HepG2 (cell line): ENCODE measurements around the gene DSG2. TPM values are rescaled to one million over a fixed set of nuclear protein-coding genes. Genes with fewer than 3 reads are reported as not detected.

Source experiments
- ELF3 ChIP-seq: IDR thresholded peaks from 2 replicates; pipeline ENCODE4 v1.6.1; 2016; ENCODE audit warnings: missing genetic modification reagents, missing compliant biosample characterization
- FOSL2 ChIP-seq: sonication (generic); formaldehyde crosslinking; IDR thresholded peaks from 2 replicates; pipeline ENCODE4 v1.4.0; 2020; ENCODE audit warnings: missing genetic modification reagents
- MEIS1 ChIP-seq: sonication (generic); formaldehyde crosslinking; IDR thresholded peaks from 2 replicates; pipeline ENCODE4 v1.9.0; 2021; ENCODE audit warnings: mild to moderate bottlenecking, missing genetic modification reagents, moderate library complexity, borderline replicate concordance
- SNAI1 ChIP-seq: sonication (generic); formaldehyde crosslinking; IDR thresholded peaks from 2 replicates; pipeline ENCODE4 v1.5.0; 2020; ENCODE audit warnings: mild to moderate bottlenecking, missing genetic modification reagents, borderline replicate concordance
- TMF1 ChIP-seq: sonication (generic); formaldehyde crosslinking; IDR thresholded peaks from 2 replicates; pipeline ENCODE4 v1.8.1; 2022; ENCODE audit warnings: low read depth, missing genetic modification reagents
- ZKSCAN8 ChIP-seq: IDR thresholded peaks from 2 replicates; pipeline ENCODE4 v1.6.1; 2016; ENCODE audit warnings: borderline replicate concordance, missing genetic modification reagents, missing compliant biosample characterization
- ZNF660 ChIP-seq: sonication (generic); formaldehyde crosslinking; IDR thresholded peaks from 2 replicates; pipeline ENCODE4 v1.5.1; 2020; ENCODE audit warnings: mild to moderate bottlenecking, low read depth, missing genetic modification reagents, borderline replicate concordance
- ZNF724P ChIP-seq: sonication (generic); formaldehyde crosslinking; IDR thresholded peaks from 2 replicates; pipeline ENCODE4 v1.8.0; 2022; ENCODE audit warnings: missing genetic modification reagents, borderline replicate concordance
- ZNF749 ChIP-seq: sonication (generic); formaldehyde crosslinking; IDR thresholded peaks from 2 replicates; pipeline ENCODE4 v1.8.0; 2022; ENCODE audit warnings: mild to moderate bottlenecking, missing genetic modification reagents, moderate library complexity, borderline replicate concordance
- polyA plus RNA-seq, 8 experiments: library from polyadenylated mRNA; depleted of rRNA in 3 of 8; stranded (reverse) in 7 of 8; unstranded in 1 of 8; fragments of >200 nt; fragmentation: Illumina TruSeq in 4 of 8; extraction: Trizol in 4 of 8; gene quantifications; 2 replicates each; pipeline versions ENCODE4 v1.2.1 to v1.2.3, GENCODE V29; 2011 to 2016; ENCODE audit warnings: low read depth in 4 of 8, missing spikeins in 1 of 8, mixed read lengths in 1 of 8; ENCODE audit not compliant: insufficient read depth in 1 of 8
- total RNA-seq, 5 experiments: library from RNA; depleted of rRNA; stranded (reverse); fragments of >200 nt; fragmentation: Illumina TruSeq; extraction: Trizol; gene quantifications; 2 replicates each; pipeline ENCODE4 v1.2.3, GENCODE V29; 2016; ENCODE audit warnings: low read depth in 1 of 5
- TF ChIP-seq, protein P1 (sequence below): sonication (generic); formaldehyde crosslinking; IDR thresholded peaks from 2 replicates; pipeline ENCODE4 v1.8.1; 2023; ENCODE audit warnings: missing genetic modification reagents, inconsistent platforms, borderline replicate concordance
- TF ChIP-seq, protein P2 (sequence below): sonication (generic); formaldehyde crosslinking; conservative IDR thresholded peaks from 2 replicates; pipeline ENCODE4 v1.4.0; 2020; ENCODE audit warnings: mild to moderate bottlenecking, missing genetic modification reagents, moderate library complexity
- TF ChIP-seq, protein P3 (sequence below): sonication (generic); formaldehyde crosslinking; IDR thresholded peaks from 2 replicates; pipeline ENCODE4 v1.5.1; 2020; ENCODE audit warnings: mild to moderate bottlenecking, missing genetic modification reagents, moderate library complexity
- TF ChIP-seq, protein P4 (sequence below): sonication (generic); formaldehyde crosslinking; IDR thresholded peaks from 2 replicates; pipeline ENCODE4 v1.9.0; 2021; ENCODE audit warnings: missing genetic modification reagents, borderline replicate concordance

Gene DSG2
- total and polyA plus RNA-seq, 2 of the 13 experiments (the other 11 are each of a cell fraction or from before 2014, with no cell fraction given): 23.3 to 66.7 TPM

DNA sequence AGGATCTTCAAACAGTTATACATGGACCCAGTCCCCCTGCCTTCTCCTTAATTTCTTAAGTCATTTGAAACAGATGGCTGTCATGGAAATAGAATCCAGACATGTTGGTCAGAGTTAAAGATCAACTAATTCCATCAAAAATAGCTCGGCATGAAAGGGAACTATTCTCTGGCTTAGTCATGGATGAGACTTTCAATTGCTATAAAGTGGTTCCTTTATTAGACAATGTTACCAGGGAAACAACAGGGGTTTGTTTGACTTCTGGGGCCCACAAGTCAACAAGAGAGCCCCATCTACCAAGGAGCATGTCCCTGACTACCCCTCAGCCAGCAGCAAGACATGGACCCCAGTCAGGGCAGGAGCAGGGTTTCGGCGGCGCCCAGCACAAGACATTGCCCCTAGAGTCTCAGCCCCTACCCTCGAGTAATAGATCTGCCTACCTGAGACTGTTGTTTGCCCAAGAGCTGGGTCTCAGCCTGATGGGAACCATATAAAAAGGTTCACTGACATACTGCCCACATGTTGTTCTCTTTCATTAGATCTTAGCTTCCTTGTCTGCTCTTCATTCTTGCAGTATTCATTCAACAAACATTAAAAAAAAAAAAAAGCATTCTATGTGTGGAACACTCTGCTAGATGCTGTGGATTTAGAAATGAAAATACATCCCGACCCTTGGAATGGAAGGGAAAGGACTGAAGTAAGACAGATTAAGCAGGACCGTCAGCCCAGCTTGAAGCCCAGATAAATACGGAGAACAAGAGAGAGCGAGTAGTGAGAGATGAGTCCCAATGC, 98.3 kb downstream of the DSG2 start (continued):
- TF ChIP-seq ZNF749 (CRISPR knock-in tag) (no peak), MEIS1 (CRISPR knock-in tag) (no peak), FOSL2 (CRISPR knock-in tag) (0 out of 2 replicates have a peak, but pooled peaks have one; percentile 21), ZNF724P (CRISPR knock-in tag) (no peak), ELF3 (peak; percentile 10; the same call in 1 of the 2 replicates), SNAI1 (no peak), ZKSCAN8 (CRISPR knock-in tag) (no peak), TMF1 (CRISPR knock-in tag) (no peak), ZNF660 (CRISPR knock-in tag) (no peak)
- TF ChIP-seq, protein P1, sequence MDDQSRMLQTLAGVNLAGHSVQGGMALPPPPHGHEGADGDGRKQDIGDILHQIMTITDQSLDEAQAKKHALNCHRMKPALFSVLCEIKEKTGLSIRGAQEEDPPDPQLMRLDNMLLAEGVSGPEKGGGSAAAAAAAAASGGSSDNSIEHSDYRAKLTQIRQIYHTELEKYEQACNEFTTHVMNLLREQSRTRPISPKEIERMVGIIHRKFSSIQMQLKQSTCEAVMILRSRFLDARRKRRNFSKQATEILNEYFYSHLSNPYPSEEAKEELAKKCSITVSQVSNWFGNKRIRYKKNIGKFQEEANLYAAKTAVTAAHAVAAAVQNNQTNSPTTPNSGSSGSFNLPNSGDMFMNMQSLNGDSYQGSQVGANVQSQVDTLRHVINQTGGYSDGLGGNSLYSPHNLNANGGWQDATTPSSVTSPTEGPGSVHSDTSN (CRISPR knock-in tag): no peak
- TF ChIP-seq, protein P2, sequence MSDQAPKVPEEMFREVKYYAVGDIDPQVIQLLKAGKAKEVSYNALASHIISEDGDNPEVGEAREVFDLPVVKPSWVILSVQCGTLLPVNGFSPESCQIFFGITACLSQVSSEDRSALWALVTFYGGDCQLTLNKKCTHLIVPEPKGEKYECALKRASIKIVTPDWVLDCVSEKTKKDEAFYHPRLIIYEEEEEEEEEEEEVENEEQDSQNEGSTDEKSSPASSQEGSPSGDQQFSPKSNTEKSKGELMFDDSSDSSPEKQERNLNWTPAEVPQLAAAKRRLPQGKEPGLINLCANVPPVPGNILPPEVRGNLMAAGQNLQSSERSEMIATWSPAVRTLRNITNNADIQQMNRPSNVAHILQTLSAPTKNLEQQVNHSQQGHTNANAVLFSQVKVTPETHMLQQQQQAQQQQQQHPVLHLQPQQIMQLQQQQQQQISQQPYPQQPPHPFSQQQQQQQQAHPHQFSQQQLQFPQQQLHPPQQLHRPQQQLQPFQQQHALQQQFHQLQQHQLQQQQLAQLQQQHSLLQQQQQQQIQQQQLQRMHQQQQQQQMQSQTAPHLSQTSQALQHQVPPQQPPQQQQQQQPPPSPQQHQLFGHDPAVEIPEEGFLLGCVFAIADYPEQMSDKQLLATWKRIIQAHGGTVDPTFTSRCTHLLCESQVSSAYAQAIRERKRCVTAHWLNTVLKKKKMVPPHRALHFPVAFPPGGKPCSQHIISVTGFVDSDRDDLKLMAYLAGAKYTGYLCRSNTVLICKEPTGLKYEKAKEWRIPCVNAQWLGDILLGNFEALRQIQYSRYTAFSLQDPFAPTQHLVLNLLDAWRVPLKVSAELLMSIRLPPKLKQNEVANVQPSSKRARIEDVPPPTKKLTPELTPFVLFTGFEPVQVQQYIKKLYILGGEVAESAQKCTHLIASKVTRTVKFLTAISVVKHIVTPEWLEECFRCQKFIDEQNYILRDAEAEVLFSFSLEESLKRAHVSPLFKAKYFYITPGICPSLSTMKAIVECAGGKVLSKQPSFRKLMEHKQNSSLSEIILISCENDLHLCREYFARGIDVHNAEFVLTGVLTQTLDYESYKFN: 0 out of 2 replicates have a peak, but pooled peaks have one; percentile 28
- TF ChIP-seq, protein P3, sequence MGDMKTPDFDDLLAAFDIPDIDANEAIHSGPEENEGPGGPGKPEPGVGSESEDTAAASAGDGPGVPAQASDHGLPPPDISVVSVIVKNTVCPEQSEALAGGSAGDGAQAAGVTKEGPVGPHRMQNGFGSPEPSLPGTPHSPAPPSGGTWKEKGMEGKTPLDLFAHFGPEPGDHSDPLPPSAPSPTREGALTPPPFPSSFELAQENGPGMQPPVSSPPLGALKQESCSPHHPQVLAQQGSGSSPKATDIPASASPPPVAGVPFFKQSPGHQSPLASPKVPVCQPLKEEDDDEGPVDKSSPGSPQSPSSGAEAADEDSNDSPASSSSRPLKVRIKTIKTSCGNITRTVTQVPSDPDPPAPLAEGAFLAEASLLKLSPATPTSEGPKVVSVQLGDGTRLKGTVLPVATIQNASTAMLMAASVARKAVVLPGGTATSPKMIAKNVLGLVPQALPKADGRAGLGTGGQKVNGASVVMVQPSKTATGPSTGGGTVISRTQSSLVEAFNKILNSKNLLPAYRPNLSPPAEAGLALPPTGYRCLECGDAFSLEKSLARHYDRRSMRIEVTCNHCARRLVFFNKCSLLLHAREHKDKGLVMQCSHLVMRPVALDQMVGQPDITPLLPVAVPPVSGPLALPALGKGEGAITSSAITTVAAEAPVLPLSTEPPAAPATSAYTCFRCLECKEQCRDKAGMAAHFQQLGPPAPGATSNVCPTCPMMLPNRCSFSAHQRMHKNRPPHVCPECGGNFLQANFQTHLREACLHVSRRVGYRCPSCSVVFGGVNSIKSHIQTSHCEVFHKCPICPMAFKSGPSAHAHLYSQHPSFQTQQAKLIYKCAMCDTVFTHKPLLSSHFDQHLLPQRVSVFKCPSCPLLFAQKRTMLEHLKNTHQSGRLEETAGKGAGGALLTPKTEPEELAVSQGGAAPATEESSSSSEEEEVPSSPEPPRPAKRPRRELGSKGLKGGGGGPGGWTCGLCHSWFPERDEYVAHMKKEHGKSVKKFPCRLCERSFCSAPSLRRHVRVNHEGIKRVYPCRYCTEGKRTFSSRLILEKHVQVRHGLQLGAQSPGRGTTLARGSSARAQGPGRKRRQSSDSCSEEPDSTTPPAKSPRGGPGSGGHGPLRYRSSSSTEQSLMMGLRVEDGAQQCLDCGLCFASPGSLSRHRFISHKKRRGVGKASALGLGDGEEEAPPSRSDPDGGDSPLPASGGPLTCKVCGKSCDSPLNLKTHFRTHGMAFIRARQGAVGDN (CRISPR knock-in tag): peak; percentile 29; the same call in 1 of the 2 replicates
- TF ChIP-seq, protein P4, sequence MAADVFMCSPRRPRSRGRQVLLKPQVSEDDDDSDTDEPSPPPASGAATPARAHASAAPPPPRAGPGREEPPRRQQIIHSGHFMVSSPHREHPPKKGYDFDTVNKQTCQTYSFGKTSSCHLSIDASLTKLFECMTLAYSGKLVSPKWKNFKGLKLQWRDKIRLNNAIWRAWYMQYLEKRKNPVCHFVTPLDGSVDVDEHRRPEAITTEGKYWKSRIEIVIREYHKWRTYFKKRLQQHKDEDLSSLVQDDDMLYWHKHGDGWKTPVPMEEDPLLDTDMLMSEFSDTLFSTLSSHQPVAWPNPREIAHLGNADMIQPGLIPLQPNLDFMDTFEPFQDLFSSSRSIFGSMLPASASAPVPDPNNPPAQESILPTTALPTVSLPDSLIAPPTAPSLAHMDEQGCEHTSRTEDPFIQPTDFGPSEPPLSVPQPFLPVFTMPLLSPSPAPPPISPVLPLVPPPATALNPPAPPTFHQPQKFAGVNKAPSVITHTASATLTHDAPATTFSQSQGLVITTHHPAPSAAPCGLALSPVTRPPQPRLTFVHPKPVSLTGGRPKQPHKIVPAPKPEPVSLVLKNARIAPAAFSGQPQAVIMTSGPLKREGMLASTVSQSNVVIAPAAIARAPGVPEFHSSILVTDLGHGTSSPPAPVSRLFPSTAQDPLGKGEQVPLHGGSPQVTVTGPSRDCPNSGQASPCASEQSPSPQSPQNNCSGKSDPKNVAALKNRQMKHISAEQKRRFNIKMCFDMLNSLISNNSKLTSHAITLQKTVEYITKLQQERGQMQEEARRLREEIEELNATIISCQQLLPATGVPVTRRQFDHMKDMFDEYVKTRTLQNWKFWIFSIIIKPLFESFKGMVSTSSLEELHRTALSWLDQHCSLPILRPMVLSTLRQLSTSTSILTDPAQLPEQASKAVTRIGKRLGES: no peak
